ENCODE data around the gene BLTP1. TPM values are rescaled to one million over a fixed set of nuclear protein-coding genes. Genes with fewer than 3 reads are reported as not detected.

Gene BLTP1
- polyA plus RNA-seq, 3 donors, result 14.7 to 20.2 (median 15.0) TPM

DNA sequence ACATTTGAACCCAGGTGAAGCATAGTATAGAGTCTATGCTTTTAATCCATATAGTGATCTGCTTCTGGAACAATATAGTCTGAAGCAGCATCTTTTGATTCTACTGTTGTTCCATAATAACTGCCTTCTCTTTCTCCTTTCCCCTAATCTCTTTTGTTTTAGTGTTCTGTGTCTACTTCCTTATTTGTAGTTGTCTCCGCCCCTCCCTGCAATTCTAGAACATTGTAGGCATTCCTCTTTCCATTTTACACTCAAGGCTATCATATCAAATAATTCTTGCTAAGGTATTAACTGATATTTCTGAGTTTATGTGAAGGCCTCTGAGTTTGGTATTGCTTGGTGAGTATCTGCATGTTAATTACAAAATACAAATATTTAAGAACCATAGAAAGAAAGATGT is 11.6 kb downstream of the BLTP1 start:
- WGBS, 3 donors, result 67 to 84% (median 75%) methylated on average over 1 of the region's 1 CpG
- no peak overlapping the region for H3K27ac ChIP-seq (ENCODE audit: low read depth, low read length)

DNA sequence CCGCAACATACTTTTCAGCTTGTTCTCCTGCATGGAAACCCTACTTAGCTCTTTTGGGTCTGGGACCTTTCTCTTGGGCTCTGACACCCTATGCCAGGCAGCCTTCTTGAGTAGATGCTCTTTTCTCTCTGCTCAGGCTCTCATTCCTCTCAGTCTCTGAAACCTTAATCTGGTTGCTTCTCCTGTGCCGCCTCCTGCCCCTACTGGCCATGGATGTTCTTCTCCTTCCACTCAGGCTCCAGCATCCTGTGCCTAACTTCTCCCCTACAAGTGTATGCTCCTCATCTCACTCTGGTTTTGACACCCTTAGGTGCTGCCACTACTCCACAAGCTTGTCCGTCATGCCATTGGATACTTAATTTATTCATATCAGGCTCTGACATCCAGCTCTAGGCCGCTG is 15.2 kb downstream of the BLTP1 start:
- 75 to 96% (median 79%) methylated on average over 4 of the region's 4 CpGs for WGBS, 3 donors
- H3K27ac ChIP-seq (ENCODE audit: low read depth, low read length), result no peak overlapping the region

DNA sequence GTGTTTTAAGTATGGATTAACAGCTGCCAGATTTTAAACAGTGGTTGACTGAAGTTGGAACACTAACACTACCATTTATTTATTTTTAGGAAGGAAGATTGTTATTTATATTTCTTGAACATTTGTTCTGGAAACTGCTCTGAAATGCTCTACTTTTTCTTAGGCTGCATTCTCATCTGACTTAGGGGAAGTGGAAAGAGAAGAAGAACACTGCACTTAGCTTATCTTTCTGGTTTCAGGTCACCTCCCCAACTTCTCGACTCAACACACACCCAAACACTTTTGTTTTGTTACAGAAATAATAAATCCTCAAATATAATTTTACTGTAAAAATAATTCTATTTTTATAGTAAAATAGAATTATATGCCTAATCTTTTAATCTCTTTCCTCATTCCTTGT is 18.6 kb downstream of the BLTP1 start:
- no peak overlapping the region for H3K27ac ChIP-seq (ENCODE audit: low read depth, low read length)
- 25 to 65% (median 29%) methylated on average over 1 of the region's 1 CpG for WGBS, 3 donors

DNA sequence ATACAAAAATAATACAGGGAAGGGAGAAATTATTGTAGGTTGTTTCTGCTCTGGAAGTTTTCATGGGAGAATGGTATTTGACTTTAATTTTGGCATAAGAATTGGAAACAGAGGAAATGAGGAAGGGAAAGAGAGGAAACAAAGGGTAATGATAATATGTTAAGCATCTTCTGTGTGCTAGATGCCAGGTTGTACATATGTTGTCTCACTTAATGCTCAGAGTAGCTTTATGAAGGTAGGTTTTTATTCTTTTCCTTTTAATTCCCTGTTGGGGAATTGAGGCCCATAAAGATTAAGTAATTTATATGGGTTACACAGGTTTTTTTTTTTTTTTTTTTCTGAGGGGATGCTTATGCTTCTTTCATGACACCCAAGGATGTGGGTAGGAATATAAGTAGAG is 19.2 kb downstream of the BLTP1 start:
- no peak overlapping the region for H3K27ac ChIP-seq (ENCODE audit: low read depth, low read length)

DNA sequence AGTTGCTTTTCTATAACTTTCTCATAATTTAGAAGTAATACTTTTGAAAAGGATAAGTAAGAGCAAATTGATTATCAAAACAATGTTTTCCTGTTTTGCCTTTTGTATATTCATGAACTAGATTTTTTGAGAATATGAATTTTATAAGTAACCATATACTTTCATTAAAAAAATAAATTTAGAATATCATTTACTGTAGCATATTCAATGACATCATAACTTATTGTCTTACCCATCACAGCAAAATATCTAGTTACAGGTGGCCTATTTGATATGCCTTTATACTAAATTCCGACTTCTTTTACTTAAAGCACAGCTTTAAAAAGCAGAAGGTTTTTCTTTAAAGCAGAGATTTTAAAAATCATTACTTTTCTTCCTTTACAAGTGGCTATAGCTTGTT is 20.1 kb downstream of the BLTP1 start:
- H3K27ac ChIP-seq (ENCODE audit: low read depth, low read length), result no peak overlapping the region
- WGBS, 3 donors, result 91 to 98% (median 96%) methylated on average over 1 of the region's 1 CpG

DNA sequence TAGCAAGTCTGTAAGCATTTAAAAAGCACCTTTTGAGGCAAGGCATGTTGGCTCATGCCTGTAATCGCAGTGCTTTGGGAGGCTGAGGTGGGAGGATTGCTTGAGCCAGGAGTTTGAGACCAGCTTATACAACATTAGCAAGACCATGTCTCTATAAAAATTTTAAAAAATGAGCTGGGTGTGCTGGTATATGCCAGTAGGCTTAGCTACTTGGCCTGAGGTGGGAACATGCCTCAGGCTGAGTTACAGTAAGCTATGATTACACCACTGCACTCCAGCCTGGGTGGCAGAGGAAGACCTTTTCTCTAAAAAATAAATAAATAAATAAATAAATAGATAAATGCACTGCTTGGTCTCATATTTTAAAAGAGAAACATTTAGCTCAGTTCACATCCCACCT is 26.8 kb downstream of the BLTP1 start:
- WGBS, 3 donors, result 97 to 100% (median 100%) methylated on average over 1 of the region's 1 CpG
- no peak overlapping the region for H3K27ac ChIP-seq (ENCODE audit: low read depth, low read length)

DNA sequence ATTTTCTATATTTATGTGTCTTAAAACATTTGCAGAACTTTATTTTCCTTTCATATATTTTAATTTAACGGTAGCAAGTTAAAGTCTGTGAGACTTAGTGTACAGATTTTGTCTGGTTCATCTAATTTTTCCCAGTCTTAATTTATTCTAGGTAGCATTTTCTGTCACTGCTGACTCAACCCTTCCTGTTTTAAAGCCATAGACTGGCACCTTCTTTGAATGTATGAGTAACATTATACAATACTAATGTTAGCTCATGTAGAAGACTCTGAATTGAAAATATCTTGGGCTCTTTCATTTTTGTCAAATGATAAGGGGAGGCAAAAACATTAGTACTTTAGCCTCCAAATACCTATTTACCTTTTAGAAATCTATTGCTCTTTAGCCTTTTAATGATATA is 43.6 kb downstream of the BLTP1 start:
- H3K27ac ChIP-seq (ENCODE audit: low read depth, low read length), result no peak overlapping the region
- 95 to 99% (median 97%) methylated on average over 1 of the region's 1 CpG for WGBS, 3 donors

Other genes with a start within 250 kb of the BLTP1 start
- under 1 TPM in 2 of 3 donors, not detected in 1; 0.08 to 0.18 TPM for gene TRPC3, start 200.3 kb upstream of the BLTP1 start, polyA plus RNA-seq
- not detected for gene ADAD1, start 226.7 kb downstream of the BLTP1 start, polyA plus RNA-seq